Dermis microvascular lymphatic vessel endothelial cell (primary cell): ENCODE data around the gene PADI4. TPM values are rescaled to one million over a fixed set of nuclear protein-coding genes. Genes with fewer than 3 reads are reported as not detected.

Experiments used
- total RNA-seq: library from RNA; depleted of rRNA; stranded (reverse); fragments of >200 nt; gene quantifications from 2 replicates; pipeline ENCODE4 v1.2.1, GENCODE V29; 2014

The PADI4 gene
- total RNA-seq, 1 donor from 2014 or later: not detected

Other genes starting within 250 kb of the PADI4 start
- gene PADI2, start 188.7 kb upstream of the PADI4 start, total RNA-seq: under 0.01 TPM in 2 replicates
- under 0.01 and 0.13 TPM in 2 replicates for gene PADI1, start 103.1 kb upstream of the PADI4 start, total RNA-seq
- not detected in 2 replicates for gene PADI3, start 59.1 kb upstream of the PADI4 start, total RNA-seq
- not detected in 2 replicates for gene PADI6, start 64.0 kb downstream of the PADI4 start, total RNA-seq
- gene RCC2, start 131.5 kb downstream of the PADI4 start, total RNA-seq: 72.0 and 80.2 TPM in 2 replicates
- gene ARHGEF10L, start 231.5 kb downstream of the PADI4 start, total RNA-seq: 1.2 and 1.5 TPM in 2 replicates